Measurements from ENCODE around the gene TIMMDC1.

- TF ChIP-seq ZNF274 (IDR thresholded peaks at IDR 0.05; ENCODE audit: low read depth, low read length) (no peak), YY1 (IDR thresholded peaks at IDR 0.05; ENCODE audit: insufficient read depth, insufficient read length) (no peak), SUZ12 (IDR thresholded peaks at IDR 0.05; ENCODE audit: extremely low read depth, insufficient read depth, insufficient read length) (no peak)
Measured at GRCh38 chr3:119507404-119507803, 9.1 kb downstream of the TIMMDC1 start.

All from NT2/D1 (cell line).